Fibroblast of peridontal ligament (primary cell): ENCODE results near the gene HSPA12A.

Experiments
- DNase-seq: peaks from one replicate; pipeline ENCODE4 v3.0.0-alpha.2; 2010; ENCODE audit errors: extremely low read depth

HSPA12A gene

DNA sequence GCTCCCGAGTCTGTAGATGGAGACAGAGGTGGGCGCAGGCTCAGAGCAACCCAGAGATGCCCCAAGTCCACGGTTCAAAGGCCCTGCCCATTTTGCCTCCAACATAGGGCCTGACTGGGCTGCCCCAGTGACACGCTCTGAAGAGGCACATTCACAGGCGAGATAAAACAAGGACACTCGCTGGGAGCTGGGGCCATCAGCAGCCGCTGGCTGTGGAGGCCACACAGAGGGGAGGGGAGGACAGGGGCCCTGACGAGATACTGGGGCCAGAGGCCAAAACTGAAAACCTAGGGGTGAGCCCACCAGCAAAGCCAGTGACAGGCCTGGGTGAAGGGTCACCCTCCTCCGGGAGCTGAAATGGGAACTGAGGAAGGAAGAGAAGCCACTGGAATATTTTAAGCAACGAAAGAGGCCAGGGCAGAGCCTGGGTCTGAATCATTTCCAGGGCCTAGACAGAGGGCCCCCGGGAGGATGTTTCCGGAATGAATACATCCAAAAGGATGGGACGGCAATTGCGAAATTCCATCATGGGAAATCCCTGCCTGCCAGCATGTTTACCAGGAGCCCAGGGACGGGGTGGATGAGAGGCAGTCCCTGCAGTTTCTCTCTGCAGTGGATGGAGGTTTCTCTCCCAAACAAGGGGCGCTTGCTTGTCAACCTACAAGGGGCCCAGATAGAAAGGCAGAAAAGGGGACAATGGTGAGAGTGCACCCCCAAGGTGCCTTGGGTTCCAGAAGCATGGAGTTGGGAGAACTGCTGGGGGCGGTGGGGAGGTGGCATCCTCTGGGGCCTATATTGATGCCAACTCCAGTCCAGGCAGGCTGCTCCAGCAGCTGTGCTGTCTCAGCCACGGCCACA lies 29.0 kb upstream of the HSPA12A start:
- peak; percentile 82 for DNase-seq

- no peak for DNase-seq
Measured at GRCh38 chr10:116770281-116770680, 27.9 kb upstream of the HSPA12A start.

DNA sequence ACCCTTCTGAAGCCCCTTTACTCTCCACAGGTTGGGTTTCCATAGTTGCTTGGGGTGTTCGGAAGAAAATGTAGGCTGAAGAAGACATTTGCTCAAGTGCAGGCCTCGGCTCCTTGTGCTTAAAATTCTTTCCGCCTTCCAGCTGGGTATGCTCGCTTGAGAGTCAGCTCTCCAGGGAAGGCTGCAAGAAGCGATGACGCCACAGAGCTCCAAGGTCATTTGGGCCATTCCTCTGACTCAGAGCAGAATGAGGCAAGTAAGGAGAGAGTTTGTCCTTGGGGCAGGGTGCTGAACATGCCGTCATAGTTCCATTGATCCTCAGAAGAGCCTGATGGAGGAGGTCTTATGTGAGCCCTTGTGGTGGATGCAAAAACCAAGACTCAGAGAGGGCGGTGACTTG lies 27.4 kb upstream of the HSPA12A start:
- DNase-seq = peak; percentile 55

DNA sequence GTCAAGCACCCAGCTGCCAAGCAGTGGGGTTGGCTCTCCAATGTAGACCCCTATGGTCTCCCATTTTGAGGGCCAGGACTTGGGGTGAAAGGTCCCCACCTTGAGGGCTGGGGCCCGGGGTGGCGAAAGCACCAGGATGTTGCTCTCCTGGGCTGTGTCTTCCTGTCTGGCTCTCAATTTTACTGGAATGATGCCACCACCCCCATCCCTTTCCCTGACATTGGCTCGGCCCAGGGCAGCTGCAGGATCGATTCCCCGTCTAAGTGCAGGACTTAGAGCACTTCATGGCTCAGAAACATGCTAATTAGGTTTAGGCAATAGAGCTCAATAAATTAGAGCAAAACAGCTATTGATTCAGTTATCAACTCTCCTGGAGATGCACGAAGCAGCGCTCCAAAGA lies 27.0 kb upstream of the HSPA12A start:
- no peak for DNase-seq

- DNase-seq = no peak
Measured at GRCh38 chr10:116768786-116769185, 26.4 kb upstream of the HSPA12A start.

GRCh38 chr10:116766837-116767634 lies 24.7 kb upstream of the HSPA12A start:
- peak; percentile 30 for DNase-seq

DNA sequence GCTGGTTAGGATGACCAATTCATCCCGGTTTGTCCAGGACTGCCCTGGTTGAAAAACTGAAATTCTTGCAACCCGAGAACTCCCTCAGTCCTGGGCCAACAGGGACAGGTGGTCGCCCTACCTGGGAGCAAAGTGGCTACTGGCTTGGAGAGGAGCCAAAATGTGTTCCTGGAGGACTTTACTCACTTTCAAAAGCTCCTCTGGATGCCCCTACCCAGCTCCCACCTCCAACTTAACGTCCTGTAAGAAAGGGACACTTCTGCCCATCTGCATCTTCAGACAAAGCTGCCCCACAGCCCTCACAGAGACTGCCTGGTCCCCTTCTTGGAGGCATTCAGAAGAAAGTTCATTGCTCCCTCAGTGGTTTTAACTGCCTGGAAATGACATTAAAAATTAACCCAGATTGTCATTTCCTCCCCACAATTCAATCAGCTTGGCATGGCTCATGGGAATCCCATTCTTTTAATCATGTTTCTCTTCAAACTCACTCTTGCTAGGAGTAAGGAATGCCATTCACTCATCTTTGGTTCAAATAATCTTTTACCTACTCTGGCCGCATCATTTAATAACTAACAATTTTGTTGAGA lies 24.0 kb upstream of the HSPA12A start:
- DNase-seq = no peak

DNA sequence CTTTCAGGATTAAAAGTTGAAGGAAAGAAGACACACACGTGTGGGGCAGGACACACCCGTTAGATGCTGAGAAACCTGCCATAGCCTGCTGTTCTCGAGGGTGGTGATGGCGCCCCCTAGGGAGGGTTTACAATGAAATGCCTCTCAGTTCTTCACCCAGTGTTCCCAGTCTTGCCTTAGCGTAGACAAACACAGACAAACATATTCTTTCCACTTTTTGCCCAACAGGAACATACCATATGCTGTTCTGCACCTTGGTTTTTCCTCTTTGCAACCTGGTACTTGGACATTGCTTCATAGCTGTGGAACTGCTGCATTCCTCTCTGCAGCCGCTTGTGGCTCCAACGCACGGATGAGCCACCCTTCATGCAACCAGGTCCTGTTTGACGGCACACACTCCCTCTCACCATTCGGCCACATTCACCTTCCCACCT lies 23.3 kb upstream of the HSPA12A start:
- no peak for DNase-seq

DNA sequence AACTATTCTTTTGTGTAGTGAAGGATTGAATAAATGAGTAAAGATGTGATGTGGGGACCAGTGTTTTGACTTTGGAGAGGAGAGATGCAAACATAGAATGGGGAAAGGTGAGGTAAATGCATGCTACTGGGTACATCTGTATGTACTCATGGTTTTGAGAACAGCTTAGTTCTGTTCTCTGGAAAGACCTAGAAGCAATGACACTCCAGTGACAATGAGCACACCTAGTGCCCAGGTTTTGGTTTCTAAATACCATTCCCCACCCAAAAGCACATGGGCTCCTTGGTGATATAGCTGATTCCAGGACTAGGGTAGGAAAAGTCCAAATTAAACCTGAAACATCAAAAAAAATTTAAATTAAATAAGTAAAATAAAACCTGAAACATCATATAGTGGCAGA lies 22.6 kb upstream of the HSPA12A start:
- no peak for DNase-seq

- DNase-seq = no peak
Measured at GRCh38 chr10:116763440-116763839, 21.1 kb upstream of the HSPA12A start.

DNA sequence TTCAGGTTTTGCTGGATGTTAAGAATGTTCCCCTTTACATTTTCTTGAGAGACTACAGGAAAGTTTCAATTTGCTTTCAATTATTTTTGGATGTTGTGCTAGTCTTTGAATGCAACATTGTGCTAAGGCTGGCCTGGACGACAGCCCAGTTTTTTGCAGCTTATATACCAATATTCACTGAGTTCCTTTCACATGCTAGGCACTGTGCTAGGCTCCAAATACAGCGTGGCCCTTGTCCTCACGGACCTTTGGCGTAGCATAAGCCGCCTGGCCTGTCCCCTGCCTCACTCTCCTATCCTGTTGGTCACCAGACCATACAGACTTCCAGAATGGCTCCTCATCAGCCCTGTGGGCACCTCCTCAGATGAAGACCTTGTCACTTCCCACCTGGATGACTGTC lies 19.5 kb upstream of the HSPA12A start:
- DNase-seq = no peak

DNA sequence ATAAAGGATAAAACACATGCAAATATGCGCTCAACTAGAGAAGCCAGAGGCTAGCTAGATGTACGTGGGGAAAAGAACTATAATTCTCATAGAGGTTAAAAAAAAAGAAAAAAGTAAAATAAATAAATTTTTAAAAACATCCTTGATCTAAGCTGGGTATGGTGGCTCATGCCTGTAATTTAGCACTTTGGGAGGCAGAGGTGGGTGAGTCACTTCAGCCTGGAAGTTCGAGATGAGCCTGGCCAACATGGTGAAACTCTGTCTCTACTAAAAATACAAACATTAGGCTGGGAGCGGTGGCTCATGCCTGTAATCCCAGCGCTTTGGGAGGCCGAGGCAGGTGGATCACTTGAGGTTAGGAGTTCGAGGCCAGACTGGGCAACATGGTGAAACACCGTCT lies 18.6 kb upstream of the HSPA12A start:
- DNase-seq = peak; percentile 14

DNA sequence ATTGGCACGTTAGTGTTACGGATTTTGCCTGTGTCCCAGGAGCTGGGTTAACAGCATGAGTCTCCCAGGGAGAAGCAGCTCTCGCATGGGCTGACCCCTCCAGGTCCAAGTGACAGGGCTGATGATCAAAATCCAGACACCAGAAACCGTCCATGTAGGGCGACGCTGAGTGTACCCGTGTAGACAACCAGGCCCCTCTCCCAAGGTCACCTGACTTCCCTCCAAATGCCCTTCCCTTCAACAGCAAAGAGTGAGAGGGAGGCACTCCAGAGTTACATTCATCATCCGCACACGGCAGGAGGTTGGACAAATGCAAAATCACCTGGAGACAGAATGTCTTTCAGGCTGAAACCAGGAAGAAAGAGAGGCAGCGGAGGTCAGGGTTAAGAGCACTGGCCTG lies 14.9 kb upstream of the HSPA12A start:
- no peak for DNase-seq

GRCh38 chr10:116756277-116756676 lies 13.9 kb upstream of the HSPA12A start:
- DNase-seq = peak; percentile 36

DNA sequence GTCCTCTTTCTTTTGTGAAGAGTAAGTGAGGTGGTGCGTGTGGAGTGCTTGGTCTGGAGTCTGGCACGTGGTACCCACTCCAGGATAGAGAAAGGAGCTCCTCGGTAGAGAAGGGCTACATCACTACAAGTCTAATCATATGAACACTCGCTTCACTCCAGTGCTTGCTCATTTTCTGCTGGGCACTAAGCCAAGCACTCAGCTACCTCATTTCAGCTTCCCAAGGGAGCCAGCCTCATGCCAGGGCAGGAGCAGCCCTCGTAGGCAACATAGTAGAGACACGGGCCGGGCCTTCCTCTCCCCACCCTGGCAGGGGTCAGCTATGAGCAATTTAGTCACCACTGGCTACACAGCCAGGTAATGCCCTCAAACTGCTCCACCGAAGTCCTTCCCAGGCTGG lies 11.4 kb upstream of the HSPA12A start:
- peak; percentile 31 for DNase-seq

- no peak for DNase-seq
Measured at GRCh38 chr10:116752969-116753665, 10.8 kb upstream of the HSPA12A start.

- DNase-seq = no peak
Measured at GRCh38 chr10:116752563-116752962, 10.2 kb upstream of the HSPA12A start.

GRCh38 chr10:116748471-116748870 lies 6.1 kb upstream of the HSPA12A start:
- no peak for DNase-seq

DNA sequence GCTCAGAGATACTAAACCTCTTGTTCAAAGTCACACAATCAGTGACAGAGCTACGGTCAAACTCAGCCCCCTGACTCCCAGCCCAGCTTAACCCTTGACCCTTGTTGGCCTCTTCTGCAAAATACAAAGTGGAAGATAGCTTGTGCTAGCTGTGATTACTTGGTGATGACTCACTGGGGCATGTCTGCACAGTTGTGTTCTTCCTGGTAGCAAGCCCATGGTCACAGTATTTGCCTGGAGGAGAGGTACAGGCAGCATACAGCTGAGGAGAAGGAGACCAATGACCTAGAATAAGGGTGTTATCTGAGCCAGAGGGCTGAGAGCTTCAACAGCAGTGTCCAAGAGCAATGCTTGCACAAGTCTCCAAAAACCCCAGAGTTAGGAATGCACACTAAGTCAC lies 5.7 kb upstream of the HSPA12A start:
- peak; percentile 52 for DNase-seq

DNA sequence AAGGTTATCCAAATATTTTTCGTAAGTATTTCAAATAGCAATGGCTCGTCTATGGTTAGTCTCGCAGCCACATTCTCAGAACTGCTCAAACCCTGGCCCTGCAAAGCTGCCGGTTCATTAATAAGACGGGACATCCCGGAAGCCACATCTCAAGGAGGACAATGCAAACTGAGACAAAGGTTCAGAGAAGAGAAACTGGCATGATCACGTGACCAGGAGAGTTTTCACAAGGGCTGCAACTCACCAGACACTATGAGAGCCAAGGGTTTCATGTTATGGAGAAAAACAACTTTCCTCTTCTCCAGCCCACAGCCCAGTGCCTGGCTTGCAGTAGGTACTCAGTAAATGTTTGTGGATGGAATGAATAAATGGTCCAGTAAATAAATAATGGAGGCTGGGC lies 5.0 kb upstream of the HSPA12A start:
- no peak for DNase-seq

DNA sequence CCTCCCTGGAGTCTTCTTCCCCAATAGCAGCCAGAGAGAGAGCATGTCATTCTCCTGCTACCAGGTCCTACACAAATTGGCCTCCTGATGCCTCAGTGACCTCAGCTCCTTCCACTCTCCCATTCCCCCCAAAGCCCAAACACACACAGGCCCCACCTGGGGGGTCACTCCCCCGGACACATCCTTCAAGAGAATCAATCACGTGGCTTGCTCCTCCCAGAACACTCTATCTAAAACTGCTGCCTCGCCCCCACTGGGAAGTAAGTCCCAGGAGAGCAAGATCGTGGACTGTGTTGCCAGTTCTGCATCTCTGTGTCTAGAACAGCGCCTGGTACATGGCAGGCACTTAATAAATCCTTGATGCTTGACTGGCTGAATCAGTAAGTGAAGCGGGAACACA lies 2.5 kb upstream of the HSPA12A start:
- DNase-seq = no peak

- DNase-seq = no peak
Measured at GRCh38 chr10:116744163-116744753, 1.9 kb upstream of the HSPA12A start.
